IPS-18a (cell line): ENCODE data around the gene CDH10.

Experiments
- H3K27ac ChIP-seq: one replicate; pipeline ENCODE4 v1.5.1; 2013; ENCODE audit warnings: low read length
- H3K27me3 ChIP-seq: one replicate; pipeline ENCODE4 v1.6.1; 2013; ENCODE audit warnings: mild to moderate bottlenecking, low read length; ENCODE audit not compliant: control insufficient read depth, insufficient read depth
- H3K36me3 ChIP-seq: one replicate; pipeline ENCODE4 v1.6.1; 2013; ENCODE audit warnings: low read depth, low read length; ENCODE audit not compliant: control insufficient read depth
- H3K4me1 ChIP-seq: one replicate; pipeline ENCODE4 v1.6.1; 2013; ENCODE audit warnings: low read depth, low read length; ENCODE audit not compliant: control insufficient read depth
- H3K4me3 ChIP-seq: one replicate; pipeline ENCODE4 v1.5.1; 2013; ENCODE audit warnings: low read length
- H3K9ac ChIP-seq: one replicate; pipeline ENCODE4 v1.6.1; 2013; ENCODE audit warnings: mild to moderate bottlenecking, low read length, moderate library complexity
- H3K9me3 ChIP-seq: one replicate; pipeline ENCODE4 v1.6.1; 2013; ENCODE audit warnings: low read depth, low read length; ENCODE audit not compliant: control insufficient read depth

The CDH10 gene

DNA sequence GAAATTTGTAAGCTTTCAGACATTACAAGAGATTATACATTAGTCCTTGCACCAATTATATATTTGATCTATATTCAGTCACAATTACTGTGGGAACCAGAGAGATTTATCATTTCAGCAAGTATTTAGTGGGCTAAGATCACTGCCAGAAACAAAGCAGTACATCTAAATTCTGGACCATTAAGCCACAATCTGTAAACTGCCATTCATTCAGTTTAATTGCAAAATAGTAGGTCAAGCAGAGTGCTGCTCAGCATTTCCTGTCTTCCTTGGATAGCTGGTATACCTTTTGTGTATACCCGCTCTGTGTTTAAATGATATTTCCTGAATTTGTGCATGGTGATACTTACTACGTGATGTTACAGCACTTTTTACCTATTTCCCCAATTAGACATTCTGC lies 42.6 kb downstream of the CDH10 start:
- Histone ChIP-seq H3K9ac (no peak overlapping the region), H3K36me3 (no peaks in the 10 kb centered on the region), H3K4me3 (no peak overlapping the region), H3K27me3 (no peaks in the 10 kb centered on the region), H3K4me1 (no peaks in the 10 kb centered on the region), H3K27ac (no peak overlapping the region), H3K9me3 (no peaks in the 10 kb centered on the region)

DNA sequence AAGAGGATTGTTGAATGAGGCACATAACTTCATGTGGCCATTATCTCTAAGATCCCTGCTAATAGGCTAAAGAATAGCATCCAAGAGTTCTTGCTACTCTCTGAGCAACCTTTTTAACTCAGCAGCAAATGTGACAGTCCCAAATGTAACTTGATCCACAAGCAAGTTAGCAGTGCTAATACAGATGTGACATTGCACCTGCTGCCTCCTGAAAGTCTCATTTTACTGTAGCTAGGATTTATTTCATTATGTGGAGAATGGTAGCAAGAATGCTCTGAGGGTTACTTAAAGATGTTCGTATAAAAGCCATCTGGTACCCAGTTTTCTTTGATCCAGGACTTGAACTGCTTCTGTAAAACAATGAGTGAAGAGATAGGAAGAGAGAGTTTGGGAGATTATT lies 45.8 kb downstream of the CDH10 start:
- Histone ChIP-seq H3K27ac (no peak overlapping the region), H3K36me3 (no peaks in the 10 kb centered on the region), H3K9me3 (no peaks in the 10 kb centered on the region), H3K9ac (no peak overlapping the region), H3K27me3 (no peaks in the 10 kb centered on the region), H3K4me1 (no peaks in the 10 kb centered on the region), H3K4me3 (no peak overlapping the region)

DNA sequence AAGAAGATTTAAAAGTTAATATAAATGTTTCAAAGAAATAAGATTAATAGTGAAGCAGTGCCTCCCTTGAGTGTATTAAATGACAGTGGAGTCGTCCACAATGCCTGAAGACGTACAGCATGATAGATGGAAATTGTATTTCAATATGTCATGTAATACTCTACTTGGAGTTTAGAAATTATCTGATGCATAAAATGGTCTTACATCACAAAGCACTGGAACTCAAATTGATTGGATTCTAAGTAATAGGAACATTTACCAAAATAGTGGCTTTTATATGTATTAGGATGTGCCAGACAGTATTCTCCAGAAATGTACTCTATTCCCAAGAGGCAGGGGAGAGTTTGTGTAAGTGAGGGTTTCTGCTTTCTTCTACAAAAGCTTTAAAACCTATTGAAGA lies 49.4 kb downstream of the CDH10 start:
- no peaks in the 10 kb centered on the region for H3K27me3 ChIP-seq
- H3K4me3 ChIP-seq = no peak overlapping the region
- no peaks in the 10 kb centered on the region for H3K9me3 ChIP-seq
- no peak overlapping the region for H3K9ac ChIP-seq
- H3K36me3 ChIP-seq = no peaks in the 10 kb centered on the region
- no peaks in the 10 kb centered on the region for H3K4me1 ChIP-seq
- H3K27ac ChIP-seq = no peak overlapping the region

DNA sequence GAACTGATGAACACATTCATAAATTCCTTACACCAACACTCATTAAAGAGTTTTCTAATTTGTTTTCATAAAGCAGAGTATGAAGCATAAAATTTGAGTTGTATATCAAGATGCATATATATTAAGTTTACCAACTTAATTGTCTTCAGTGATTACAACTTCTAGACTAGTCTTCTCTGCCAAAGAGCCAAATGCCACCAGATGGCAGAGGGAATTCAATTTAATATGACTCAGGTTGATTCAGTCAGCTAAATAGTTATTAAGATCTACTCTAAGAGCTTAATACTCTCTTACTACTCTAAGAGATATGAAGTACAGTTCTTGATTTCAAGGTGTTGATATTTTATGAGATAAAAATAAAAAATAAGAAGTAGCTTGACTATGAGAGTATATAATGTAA lies 53.4 kb downstream of the CDH10 start:
- no peaks in the 10 kb centered on the region for H3K4me1 ChIP-seq
- H3K9me3 ChIP-seq = no peaks in the 10 kb centered on the region
- no peaks in the 10 kb centered on the region for H3K36me3 ChIP-seq
- H3K27ac ChIP-seq = no peak overlapping the region
- no peak overlapping the region for H3K9ac ChIP-seq
- no peak overlapping the region for H3K4me3 ChIP-seq
- H3K27me3 ChIP-seq = no peaks in the 10 kb centered on the region

DNA sequence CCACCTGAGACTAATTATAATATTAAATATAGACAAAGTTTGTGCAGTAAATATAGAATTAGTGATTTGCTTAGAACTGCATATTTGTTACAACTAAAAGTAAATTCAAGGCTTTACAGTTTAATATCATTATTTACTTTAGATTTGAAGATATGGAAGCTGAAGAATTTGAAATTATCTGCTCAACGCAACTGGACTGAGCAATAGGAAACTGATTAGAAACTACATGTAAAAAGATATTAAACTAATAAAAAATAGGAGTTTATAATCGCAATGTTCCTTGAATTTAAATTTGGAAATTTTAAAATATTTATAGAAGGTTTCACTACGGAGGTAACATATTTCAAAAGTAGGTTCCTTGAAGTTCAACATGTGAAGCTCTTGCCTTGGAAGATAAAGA lies 55.2 kb downstream of the CDH10 start:
- Histone ChIP-seq H3K27me3 (no peaks in the 10 kb centered on the region), H3K9me3 (no peaks in the 10 kb centered on the region), H3K4me3 (no peak overlapping the region), H3K4me1 (no peaks in the 10 kb centered on the region), H3K27ac (no peak overlapping the region), H3K9ac (no peak overlapping the region), H3K36me3 (no peaks in the 10 kb centered on the region)

DNA sequence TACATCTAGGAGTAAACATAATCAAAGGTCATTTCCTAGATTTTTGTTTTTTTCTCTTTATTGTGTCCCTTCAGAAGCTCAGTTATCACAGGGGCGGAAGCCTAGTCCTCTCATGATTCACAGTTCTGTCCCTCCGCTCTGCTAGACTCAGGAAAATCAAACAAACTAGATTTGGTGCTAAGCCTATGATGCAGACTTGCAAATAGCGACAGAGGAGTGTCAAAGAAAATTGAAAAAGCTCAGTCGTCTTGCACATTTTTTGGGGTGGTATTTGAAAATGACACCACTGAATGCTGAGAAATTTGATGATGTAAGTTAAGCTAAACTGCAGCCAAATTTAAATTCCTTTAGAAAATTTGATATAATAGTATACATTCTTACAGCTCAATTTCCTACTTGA lies 59.0 kb downstream of the CDH10 start:
- no peaks in the 10 kb centered on the region for H3K27me3 ChIP-seq
- H3K9ac ChIP-seq = no peak overlapping the region
- no peak overlapping the region for H3K27ac ChIP-seq
- H3K9me3 ChIP-seq = no peaks in the 10 kb centered on the region
- H3K4me3 ChIP-seq = no peak overlapping the region
- H3K36me3 ChIP-seq = no peaks in the 10 kb centered on the region
- H3K4me1 ChIP-seq = no peaks in the 10 kb centered on the region

DNA sequence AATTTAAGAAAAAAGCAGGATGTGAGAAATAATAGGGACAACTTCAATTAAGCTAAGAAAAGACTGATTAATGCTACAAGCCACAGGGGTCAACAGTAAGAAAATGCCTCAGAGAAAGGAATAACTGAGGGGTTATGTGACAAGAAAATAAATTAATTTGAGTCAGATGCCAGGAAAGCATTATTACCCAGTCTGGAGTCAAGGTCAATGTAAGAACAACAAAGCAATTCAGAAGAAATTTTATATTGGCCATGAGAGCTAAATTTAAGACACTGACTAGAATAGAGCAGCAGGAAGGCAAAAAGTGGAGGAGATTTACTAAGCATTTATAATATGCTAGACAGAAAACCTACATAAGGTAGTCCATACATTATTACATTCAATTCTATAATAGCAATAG lies 73.5 kb downstream of the CDH10 start:
- Histone ChIP-seq H3K9ac (no peak overlapping the region), H3K36me3 (no peaks in the 10 kb centered on the region), H3K9me3 (no peaks in the 10 kb centered on the region), H3K27me3 (no peaks in the 10 kb centered on the region), H3K4me1 (no peaks in the 10 kb centered on the region), H3K27ac (no peak overlapping the region), H3K4me3 (no peak overlapping the region)

DNA sequence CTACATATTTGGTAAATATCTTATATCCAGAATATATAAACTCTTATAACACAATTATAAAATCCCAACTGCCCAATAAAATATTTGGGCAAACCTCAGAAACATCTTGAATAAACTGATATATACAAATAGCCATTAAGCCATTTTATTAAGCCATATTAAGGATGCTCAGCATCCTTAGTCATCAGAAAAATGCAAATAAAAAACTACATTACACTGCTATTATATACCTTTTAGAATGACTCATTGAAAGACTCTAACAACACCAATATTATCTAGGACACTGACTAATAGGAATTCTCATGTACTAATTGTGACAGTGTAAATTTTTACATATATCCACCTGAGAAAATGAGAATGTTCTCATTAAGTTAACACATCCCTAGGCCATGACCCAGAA lies 77.8 kb downstream of the CDH10 start:
- no peak overlapping the region for H3K4me3 ChIP-seq
- no peak overlapping the region for H3K9ac ChIP-seq
- no peak overlapping the region for H3K27ac ChIP-seq
- no peaks in the 10 kb centered on the region for H3K36me3 ChIP-seq
- no peaks in the 10 kb centered on the region for H3K9me3 ChIP-seq
- no peaks in the 10 kb centered on the region for H3K27me3 ChIP-seq
- no peaks in the 10 kb centered on the region for H3K4me1 ChIP-seq

DNA sequence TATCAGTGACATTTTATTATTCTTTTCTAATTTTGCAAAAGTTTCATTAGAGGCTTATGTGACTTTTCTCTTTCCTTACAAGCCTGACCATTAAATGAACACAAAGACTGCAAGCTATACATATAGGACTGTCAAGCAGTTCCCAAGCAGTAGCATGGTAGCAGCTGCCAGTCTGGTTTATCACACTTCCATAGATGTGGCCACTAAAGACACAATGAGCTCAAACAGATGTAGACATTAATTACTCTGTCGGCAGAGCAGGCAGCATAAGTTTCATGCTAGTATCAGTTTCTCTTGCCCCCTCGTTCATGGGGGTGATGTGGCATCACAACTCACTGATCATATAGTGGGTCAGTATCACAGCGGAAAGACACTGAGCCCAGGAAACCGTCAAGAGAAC lies 89.5 kb downstream of the CDH10 start:
- Histone ChIP-seq H3K9me3 (no peaks in the 10 kb centered on the region), H3K27ac (no peak overlapping the region), H3K4me1 (no peaks in the 10 kb centered on the region), H3K36me3 (no peaks in the 10 kb centered on the region), H3K9ac (no peak overlapping the region), H3K27me3 (no peaks in the 10 kb centered on the region), H3K4me3 (no peak overlapping the region)

DNA sequence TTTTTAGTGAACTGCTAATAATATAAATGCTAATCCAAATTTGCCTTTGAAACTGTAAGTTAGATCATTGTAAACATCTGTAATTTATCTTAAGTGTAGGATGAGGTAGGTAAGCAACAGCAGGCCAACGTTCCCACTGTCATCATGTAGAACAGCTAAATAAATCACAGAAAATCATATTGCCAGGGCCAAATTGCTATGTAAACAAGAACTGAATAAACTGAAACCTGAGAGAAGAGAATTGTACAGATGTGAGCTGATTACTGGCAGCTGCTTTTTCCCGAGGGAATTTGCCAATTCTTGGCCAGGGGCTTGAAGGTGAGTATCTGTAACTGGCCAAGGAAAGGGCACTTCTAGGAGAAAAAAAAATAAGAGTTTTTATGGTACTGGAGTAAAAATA lies 97.6 kb downstream of the CDH10 start:
- no peaks in the 10 kb centered on the region for H3K9me3 ChIP-seq
- no peak overlapping the region for H3K9ac ChIP-seq
- H3K27me3 ChIP-seq = no peaks in the 10 kb centered on the region
- H3K36me3 ChIP-seq = no peaks in the 10 kb centered on the region
- H3K4me1 ChIP-seq = no peaks in the 10 kb centered on the region
- H3K4me3 ChIP-seq = no peak overlapping the region
- no peak overlapping the region for H3K27ac ChIP-seq

DNA sequence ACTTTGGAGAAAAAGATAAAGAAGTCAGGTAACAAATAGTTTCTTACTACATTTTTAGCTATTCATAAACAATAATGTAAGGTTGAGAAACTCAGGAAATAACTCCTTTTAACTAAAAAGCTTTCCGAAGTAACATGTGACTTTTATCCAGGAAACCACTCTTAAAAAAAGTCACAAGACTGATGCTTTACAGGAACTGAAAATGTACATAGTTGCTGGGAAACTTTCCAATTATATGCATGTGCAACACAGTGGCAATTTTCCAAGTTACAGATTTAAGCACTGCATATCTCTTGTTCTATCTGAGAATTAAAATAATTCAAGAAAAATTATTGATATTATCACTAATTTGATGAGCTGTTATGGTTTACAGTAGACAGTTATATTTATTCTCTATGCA lies 105.2 kb downstream of the CDH10 start:
- Histone ChIP-seq H3K27ac (no peak overlapping the region), H3K9ac (no peak overlapping the region), H3K9me3 (no peaks in the 10 kb centered on the region), H3K27me3 (no peaks in the 10 kb centered on the region), H3K36me3 (no peaks in the 10 kb centered on the region), H3K4me3 (no peak overlapping the region), H3K4me1 (peaks cover 4% of the 10 kb centered on the region)

DNA sequence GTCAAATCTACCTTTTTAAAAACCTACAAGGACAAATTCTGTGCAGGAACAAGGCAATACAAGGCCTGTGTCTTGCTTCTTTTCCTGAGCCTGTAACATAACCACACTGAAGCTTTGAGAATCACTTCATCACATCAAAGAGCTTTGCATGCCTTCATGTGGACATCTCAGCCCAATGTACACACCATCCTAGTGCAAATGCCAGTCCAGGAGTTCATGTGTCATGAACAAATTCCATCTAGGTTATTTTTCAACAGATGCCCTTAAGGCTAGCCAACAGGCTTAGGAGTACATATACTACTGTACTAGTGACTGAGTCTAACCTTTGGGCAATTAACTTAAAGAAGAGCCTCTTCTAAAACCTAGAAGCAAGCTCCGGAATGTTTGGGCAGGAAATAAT lies 106.4 kb downstream of the CDH10 start:
- Histone ChIP-seq H3K4me3 (no peak overlapping the region), H3K27me3 (no peaks in the 10 kb centered on the region), H3K4me1 (peaks cover 4% of the 10 kb centered on the region), H3K9ac (no peak overlapping the region), H3K27ac (no peak overlapping the region), H3K9me3 (no peaks in the 10 kb centered on the region), H3K36me3 (no peaks in the 10 kb centered on the region)

DNA sequence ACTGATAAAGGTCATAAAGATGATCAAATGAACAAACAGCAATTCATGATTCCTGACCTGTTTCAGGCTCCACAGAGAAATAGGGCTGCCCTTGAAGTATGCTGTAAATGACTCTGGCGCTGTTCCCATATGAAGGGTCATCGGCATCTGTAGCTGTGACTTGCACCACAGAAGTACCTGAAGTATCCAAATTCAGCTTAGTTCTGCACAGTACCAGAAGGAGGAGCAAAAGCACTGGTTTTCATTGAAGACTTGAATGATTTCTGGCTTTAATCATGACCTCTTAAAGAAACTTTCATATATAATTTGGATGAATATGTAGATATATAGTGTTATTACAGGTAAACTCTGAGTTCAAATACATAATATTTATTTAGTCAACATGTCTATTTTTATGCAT lies 109.1 kb downstream of the CDH10 start:
- no peaks in the 10 kb centered on the region for H3K27me3 ChIP-seq
- no peaks in the 10 kb centered on the region for H3K4me1 ChIP-seq
- no peak overlapping the region for H3K4me3 ChIP-seq
- H3K9ac ChIP-seq = no peak overlapping the region
- no peaks in the 10 kb centered on the region for H3K36me3 ChIP-seq
- no peaks in the 10 kb centered on the region for H3K9me3 ChIP-seq
- H3K27ac ChIP-seq = no peak overlapping the region
